ENCODE results near the gene CHODL.

Gene CHODL

GRCh38 chr21:18294100-18294499, 49.5 kb downstream of the CHODL start:
- DNase-seq, result no peak

GRCh38 chr21:18298228-18298627, 53.6 kb downstream of the CHODL start:
- no peak for DNase-seq
